Mesenteric fat pad (tissue), 1 donor: ENCODE results near the gene NSUN2. TPM values are rescaled to one million over a fixed set of nuclear protein-coding genes. Genes with fewer than 3 reads are reported as not detected.

Experiments used
- DNase-seq: peaks from one replicate; pipeline ENCODE4 v3.0.0-alpha.2; 2020; ENCODE audit warnings: low spot score
- total RNA-seq: library from RNA; stranded (reverse); fragmentation: NEBNext Ultra II Directional; extraction: Animal tissue kit (Norgen Biotek cat#: 25700); gene quantifications from one replicate; pipeline ENCODE4 v1.2.1, GENCODE V29; 2021
- donor health status: DM: yes; HTN: yes; CAD: no.

The NSUN2 gene
- total RNA-seq, 1 donor from 2014 or later: 42.8 TPM

DNA sequence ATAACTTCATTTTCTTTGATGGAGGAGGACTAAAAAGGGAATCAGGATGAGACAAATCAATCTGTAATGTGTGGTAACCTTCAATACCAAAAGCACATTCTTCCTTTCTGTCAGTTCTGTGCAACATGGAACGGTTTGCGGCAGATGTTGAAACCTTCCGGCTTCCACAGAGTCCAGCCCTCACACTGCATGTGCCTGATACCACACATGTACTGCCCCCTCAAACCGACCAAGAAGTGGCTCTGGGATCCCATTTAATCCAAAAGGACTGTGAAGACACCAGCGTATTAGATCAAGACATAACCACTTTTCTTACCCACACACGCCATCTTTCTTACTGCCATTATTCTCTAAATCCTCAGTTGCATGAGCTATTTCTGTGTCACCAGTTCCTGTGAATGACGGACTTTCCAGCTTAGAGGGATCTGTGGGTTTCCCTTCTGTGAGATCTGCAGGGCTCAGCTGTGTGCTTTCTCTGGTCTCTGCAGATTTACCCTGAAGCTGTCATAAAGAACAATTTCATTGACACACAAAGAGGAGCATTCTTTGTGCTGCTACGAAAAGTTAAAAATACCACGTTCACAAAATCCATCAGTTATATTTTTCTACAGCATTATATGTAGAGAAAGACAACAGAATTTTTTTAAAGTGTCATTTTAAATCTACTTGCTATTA is 25.8 kb downstream of the NSUN2 start:
- no peak for DNase-seq

DNA sequence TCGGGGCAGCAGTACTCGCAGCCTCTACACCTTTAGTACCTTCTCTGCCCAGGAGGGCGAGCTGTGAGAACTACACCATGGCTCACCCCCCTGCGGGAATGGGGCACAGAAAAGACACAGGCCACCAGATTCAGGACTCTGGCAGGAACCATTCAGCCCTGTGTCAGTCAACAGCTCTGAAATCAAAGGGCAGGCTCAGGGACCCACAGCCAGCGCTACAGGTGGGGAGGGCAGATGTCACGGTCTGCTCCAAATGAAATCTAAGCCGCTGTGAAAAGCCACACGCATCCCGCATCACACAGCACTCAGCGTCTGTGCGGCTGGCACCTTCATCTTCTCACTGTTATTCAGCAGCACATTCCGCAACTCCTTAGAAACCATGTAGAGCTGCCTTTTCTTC is 27.9 kb downstream of the NSUN2 start:
- DNase-seq: no peak

DNA sequence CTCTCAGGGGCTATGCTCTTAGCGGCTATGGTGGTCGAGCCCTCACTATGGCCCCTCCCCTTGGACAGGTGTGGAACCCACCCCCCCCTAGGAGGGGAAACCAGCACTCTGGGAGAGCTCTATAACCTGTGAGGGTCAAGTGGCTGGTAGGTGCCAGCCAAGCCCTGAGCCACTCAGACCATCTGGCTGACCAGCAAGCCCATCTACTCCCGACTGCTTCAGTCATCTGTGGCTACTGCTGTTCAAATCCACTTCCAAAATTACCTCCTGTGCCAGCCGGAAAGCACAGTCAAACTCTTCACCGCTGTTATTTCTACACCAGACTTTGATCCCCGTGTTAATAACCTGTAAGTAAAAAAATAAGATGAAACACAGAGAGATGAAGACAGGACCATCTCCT is 28.5 kb downstream of the NSUN2 start:
- no peak for DNase-seq

DNA sequence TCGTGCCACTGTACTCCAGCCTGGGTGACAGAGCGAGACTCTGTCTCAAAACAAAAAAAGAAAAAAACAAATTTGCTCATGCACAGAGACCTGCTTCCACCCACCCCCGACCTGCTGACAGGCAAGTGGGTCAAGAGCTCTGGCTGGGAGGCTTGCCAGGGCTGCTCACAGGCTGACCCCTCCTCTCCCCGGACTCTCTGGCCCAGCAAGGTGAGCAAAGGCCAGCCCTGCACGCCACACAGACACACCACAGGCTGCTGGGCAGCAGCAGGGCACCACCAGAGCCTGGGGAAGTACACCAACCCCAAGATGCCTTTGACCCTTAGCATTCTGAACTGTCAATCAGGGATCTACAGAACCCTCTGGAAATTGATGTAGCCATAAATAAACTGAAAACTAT is 29.2 kb downstream of the NSUN2 start:
- DNase-seq: no peak

DNA sequence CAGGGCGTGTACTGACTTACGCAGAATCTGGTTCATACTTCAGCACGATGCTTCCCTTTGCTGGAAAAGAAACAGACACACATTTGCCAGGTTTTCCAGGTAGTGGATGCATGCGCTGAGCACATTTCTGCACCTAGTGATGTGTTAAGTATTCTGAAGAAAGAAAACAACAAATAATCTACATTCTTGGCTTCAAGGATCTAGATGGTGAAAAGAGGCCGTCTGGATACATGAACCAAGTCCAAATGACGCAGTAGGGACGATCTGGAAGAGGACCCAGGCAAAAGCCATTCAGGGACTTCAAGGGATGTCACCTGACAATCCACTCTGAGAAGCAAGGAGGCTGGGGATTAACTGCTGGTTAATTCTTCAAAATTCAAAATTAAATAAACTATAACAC is 30.4 kb downstream of the NSUN2 start:
- no peak for DNase-seq

DNA sequence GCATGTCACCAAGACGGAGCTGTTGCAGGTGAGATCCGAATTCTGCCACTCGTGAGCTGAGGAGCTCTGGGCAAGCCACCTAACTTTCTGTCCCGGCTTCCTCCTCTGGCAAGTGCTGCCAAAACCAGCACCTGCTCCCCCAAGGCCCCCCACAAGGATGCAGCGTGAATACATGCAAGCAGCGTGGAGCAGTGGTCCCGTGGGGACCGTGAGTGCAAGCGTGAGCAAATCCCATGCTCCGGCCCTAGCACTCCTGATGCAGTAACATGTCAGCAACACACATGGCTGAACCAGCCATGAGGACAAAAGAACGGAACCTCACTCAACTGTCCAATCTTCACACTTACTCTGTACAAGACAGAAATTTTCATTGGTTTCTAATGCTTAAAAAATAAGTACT is 31.0 kb downstream of the NSUN2 start:
- DNase-seq: no peak

DNA sequence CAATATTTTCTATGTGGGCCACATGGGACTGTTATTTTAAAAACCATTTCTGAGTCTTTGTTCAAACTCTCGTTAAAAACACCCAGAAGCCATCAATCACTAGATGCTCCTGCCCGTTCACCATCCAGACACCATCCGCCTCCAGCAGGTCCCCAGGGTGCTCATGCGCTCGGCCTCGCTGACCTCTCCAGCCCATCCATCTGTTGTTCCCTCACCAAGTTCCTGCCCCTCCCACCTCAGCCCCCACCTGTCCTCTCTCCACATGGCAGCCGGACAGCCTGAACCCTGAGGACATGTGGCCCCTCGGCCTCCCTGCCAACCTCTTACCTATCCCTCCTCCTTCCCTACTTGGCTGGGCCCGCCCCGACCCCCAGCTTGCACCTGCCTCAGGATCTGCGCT is 31.6 kb downstream of the NSUN2 start:
- no peak for DNase-seq

DNA sequence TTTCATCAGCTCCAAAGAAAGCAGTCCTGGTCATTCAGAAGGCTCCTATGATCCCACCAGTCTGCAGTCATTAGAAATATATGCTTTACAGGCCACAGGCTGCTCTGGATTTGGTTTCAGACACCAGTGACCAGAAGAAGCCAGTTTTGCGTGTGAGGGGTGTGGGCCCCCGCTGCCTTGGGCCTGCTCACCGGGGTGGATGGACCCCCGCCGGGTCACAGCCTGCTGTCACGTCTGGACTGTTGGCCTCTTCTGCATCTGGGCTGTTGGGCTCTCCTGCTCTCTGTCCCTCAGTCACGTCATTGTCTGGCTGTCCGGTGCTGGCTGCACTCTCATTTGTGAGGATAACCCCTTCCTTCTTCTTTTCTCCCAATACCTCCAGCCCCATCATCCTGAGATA is 33.1 kb downstream of the NSUN2 start:
- no peak for DNase-seq

DNA sequence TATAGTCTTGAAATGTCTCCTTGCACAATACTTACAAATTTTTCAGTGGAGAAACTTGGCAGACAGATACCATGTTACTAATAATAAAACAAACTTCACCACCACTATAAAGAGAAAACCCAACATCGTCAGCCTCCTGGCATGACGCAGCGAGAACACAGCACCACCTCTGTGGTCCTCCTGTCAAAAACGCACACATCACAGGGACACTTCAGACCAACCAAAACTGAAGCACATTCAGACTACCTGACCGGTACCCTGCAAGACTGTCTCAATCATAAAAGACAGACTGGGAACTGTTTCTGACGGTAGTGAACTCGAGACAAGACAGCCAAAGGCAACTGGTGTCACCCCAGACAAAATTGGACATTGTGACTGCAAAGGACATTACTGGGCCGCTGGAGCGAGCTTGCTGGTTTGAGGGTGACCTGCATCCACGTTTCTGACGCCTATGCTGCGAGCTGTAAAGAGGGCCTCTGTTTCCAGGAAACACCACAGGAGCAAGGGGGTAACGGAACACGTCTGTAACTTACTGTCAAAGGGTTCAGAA is 34.4 kb downstream of the NSUN2 start:
- DNase-seq: no peak

DNA sequence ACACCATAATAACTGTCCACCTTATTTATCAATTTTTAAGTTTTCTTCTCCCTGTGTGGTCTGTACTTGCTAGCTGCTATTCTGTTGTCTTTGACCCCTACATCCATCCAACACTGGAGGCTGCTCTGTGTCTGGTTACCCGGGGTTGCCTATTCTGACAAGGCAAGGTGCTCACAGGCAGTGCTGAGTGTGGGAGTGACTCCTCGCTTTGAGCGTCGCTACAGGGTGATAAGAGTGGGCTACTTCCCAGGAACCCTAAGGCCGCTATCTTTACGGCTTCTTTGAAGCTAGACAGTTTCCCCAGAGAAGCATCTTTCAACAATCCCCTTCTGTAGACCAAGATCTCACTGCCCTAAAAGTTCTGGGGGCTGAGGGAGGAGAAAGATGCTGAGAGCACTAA is 35.3 kb downstream of the NSUN2 start:
- DNase-seq: no peak

DNA sequence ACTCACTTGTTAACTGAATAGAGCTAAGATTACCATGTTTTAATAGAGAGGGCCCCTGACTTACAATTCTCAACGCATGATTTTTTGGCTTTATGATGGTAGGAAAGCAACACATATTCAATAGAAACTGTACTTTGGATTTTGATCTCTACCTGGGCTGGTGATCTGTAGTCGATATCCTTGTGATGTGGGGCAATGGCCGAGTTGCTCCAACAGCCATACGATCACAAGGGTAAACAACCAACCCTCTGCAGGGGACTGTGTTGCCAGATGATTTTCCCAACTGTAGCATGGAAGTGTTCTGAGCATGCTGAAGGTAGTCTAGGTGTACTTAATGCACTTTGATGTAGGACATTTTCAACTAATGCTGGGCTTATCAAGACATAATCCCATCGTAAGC is 36.5 kb downstream of the NSUN2 start:
- no peak for DNase-seq

DNA sequence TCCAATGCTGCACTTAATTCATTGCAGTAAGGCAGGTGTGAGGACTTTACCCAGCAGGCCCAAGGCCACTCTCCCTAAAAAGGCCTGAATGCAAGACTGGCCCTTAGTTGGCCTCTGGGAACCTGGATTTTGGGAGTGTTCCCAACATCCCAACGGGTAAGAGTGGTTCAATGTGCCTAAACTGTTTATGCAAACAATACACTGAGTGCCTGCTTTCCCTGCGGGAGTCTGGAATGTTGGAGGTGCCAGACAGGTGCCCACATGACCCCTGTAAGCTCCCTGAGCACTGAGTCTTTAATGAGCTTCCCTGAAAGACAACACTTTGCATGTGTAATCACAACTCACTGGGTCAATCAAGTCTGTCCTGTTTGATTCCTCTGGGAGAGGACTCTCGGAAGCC is 37.4 kb downstream of the NSUN2 start:
- no peak for DNase-seq

DNA sequence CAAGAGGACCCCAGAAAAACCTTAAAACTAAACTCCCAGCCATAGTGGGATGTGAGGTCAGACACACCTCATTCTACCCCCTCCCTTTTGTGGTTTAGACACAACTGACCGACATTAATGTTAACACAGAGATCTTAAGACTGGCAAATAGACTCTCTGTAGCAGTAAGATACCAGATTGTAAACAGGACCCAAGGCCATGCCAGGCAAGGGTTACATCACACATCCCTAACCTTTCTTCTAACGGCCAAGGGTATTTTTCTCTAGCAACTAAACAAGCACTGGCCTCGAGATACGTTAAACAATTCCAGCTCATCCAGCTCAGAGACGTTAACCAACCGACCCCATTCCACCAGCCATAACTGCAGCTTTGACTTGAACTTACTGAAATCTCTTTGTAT is 38.8 kb downstream of the NSUN2 start:
- no peak for DNase-seq

DNA sequence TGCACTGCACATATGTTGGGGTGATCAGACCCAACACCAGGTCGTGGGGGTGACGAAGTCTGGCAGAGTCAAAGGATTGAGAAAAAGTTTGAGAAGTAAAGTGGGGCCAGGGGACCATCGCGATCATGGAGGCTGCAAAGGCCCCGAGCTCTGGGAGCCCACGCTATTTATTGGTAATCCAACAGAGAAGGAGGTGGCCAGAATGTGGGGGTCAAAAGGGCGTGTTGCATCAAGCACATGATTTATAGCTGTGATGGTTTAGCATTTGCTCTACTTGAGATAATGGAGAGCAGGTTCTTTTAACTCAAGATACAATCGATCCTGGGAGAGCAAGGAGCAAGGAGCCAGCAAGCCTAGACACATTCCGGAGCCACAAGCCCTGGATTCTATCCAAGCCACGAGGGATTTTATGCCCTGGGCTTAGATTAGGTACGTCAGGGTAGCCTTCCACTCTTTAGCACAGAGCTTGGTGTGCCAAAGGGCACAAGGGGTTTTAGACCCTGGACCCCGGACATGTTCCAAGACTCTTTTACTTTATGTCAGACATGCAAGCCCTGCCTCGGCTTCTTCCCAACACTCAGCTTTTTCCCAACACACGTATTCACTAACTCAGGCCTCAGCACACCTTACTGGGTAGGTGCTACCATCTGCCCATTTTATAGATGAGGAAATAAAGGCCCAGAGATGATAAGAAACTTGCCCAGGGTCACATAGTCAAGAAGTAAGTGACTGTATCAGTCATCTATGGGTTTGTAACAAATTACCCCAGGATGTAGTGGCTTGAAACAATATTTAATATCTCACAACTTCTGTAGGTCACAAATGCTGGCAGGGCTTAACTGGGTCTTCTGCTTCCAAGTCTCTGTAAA is 39.5 kb downstream of the NSUN2 start:
- no peak for DNase-seq

DNA sequence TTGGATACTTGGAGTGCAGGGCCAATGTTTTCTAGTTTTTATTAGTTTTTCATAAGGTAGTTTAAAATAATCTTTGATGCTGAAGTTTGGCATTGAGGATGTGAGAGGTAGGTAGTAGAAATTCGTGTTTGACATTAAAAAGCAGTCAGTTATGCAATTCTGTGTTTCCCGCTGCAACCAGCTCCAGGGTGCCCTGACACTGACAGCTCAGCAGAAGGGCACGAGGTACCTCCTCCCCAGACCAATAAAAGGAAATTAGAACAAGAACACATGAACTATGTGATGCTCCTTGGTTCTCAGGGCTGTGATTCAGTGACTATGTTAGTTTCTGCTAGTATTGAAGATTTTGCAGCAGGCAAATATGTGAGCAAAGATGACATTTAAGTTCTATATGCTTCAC is 40.2 kb downstream of the NSUN2 start:
- DNase-seq: no peak

DNA sequence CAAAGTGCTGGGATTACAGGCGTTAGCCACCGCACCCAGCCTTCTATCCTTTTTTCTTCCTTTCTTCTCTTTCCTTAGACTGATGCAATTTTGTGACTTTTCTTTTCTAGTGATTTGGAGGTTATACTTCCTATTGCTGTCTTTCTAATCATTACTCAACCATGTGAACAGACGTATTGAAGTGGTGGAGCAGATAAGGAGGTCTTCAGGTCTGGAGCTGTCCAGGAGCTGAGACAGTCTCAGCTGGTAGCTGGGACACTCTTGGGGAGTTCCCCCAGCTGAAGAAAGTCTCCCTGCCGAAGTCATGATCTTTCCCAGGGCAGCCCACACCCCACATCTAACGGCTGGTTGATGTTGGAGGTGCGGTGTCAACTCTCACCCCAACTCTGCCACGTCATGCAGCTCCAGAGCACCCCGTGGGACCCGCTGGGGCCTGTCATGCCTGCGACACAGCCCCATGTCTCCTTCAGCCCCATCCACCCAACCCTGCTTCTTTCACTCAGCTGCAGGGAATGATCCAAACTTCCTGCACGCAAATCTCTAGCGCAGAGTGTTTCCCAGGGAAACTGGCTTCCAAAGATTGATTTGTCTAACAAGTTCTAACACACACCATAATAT is 41.1 kb downstream of the NSUN2 start:
- DNase-seq: no peak

DNA sequence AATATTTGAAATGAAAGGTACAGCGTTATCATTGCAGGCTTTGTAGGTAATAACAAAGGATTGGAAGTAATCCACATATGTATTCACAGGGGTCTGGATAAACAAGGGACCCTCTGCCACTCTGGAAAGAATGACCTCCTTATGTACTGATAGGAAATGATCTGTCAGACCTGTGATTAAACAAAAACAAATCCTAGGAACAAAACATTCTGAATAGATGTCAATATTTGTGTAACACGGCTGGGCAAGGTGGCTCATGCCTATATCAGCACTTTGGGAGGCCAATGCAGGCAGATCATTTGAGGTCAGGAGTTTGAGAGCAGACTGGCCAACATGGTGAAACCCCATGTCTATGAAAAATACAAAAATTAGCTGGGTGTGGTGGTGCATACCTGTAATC is 42.3 kb downstream of the NSUN2 start:
- peak; percentile 6 for DNase-seq

DNA sequence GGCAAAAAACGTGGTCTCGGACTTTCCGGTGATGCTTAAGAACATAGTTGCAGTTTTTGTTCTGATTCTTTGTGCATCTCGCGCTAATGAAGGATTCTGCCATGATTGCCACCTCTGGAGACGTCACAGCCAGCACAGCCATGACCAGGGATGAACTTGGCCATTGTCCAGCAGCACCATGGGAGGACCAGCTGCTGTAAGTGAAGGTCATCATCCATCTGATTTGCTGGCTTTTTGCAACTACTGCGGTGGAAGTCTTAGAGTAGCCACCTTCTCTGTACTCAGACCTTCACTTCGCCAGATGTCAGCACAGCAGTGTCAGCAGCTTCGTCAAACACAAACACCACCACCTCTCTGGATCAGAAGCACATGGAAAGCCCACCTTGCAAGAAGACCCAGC is 45.7 kb downstream of the NSUN2 start:
- no peak for DNase-seq

DNA sequence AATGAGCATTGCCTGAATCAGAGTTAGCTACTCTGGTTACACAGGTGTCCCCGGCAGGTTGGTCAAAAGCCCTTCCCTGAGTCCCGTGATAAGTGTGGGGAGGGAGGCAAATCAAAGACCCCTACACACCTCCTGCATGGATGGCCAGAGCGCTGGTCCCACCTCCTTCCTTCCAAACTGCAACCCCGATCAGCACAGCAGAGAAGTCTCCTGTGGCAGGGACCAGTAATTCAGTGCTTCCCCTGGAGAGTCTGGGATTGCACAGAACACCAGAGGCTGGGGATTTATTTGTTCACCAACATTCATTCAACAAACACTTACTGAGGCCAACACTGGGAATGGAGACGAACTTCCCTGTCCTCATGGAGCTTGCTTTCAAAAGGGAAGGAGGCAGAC is 46.2 kb downstream of the NSUN2 start:
- no peak for DNase-seq

DNA sequence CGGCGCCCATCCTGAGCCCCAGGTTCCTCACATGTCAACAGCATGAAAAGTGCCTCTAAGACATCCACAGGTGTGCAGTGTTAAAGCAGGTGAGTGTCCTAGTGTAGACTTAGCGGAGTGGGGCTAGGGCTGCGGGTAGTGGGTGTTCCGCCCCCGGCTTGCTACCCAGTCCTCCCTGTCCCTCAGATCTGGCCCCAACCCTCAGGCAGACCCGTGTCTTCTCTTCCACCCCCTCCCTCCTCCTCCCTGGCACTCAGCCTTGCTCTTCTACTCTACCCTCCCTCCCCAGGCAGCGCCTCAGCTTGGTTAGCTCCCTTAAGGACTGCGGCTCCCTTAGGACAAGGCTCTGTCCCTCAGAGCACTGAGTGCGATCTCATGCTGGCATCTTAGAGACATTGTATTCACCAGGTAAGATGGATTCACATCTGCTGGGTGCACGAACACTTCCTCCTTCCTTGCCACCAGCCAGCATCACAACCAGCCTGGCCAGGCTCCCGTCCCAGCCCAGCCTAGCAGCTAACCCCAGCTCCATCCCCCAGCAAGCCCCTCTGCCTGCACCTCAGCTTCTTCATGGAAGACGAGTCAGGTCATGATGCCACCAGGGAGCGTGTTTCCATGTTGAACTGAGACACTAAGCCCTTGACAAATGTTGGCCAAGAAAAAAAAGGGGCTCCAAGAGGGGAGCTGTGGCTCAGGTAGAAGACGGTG is 46.8 kb downstream of the NSUN2 start:
- DNase-seq: no peak

DNA sequence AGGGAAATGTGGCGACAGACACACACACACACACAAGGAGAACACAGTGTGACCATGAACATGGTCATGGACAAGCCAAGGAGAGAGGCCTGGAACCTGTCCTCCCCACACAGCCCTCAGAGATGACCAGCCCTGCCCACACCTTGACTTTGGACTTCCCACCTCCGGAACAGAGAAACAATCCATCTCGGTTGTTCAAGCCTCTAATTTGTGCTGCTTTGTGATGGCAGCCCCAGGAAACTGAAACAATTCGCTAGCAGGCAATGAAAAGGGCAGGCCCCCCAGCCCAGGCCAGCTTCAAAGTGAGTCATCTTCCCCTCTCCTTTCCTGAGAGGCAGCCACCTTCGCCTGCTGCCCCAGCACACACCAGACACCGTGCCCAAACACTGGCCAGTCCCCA is 47.7 kb downstream of the NSUN2 start:
- DNase-seq: no peak

DNA sequence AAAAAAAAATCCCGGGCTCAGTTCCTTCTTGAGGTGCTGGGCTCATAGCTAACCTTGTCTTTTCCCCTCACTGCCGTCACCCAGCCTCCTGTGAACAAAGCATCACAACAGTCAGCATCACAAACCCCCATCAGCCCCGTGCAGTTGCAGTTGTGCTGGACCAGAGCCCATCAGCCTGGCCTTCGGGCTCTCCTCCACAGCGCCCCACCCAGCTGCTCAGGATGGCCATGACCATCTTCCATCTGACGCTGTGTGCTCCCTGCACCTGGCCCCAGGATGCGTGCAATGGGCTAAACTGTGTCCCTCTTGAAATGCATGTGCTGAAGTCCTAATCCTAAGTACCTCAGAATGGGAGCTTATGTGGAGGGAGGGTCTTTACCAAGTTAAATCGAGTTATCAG is 48.1 kb downstream of the NSUN2 start:
- no peak for DNase-seq
